ENCODE results near the gene DCHS1. TPM values are rescaled to one million over a fixed set of nuclear protein-coding genes. Genes with fewer than 3 reads are reported as not detected.
A peak's percentile ranks its signal among the peaks of the same experiment; 100 is the strongest.

DCHS1 gene
- total RNA-seq, 1 donor from 2014 or later: 156 TPM

GRCh38 chr11:6619004-6619745 lies 36.4 kb downstream of the DCHS1 start, which contains the start of gene TPP1:
Gene TPP1 (minus strand): TSS chr11:6619422. CDS start chr11:6619400, 22 bp downstream.
- Mint-ChIP-seq H3K9me3 (ENCODE audit: unreplicated experiment) (no peaks in the 10 kb centered on the region), H3K27ac (ENCODE audit: unreplicated experiment) (no peak within 1 kb of the TSS), H3K4me1 (ENCODE audit: unreplicated experiment) (no peaks in the 10 kb centered on the region), H3K4me3 (ENCODE audit: unreplicated experiment) (no peak within 1 kb of the TSS), H3K27me3 (ENCODE audit: unreplicated experiment) (peaks cover 6% of the 10 kb centered on the region), H3K36me3 (ENCODE audit: low read depth, unreplicated experiment) (peaks cover 15% of the 10 kb centered on the region)
- no peak for TF ChIP-seq CTCF (IDR thresholded peaks at IDR 0.05; ENCODE audit: unreplicated experiment)
- DNase-seq (ENCODE audit: low spot score): peak; percentile 83

GRCh38 chr11:6618117-6619003 lies 37.2 kb downstream of the DCHS1 start:
- H3K36me3 Mint-ChIP-seq (ENCODE audit: low read depth, unreplicated experiment): peaks cover 13% of the 10 kb centered on the region
- no peaks in the 10 kb centered on the region for H3K9me3 Mint-ChIP-seq (ENCODE audit: unreplicated experiment)
- peaks cover 6% of the 10 kb centered on the region for H3K27me3 Mint-ChIP-seq (ENCODE audit: unreplicated experiment)
- peak overlapping the region; percentile 40 for H3K27ac Mint-ChIP-seq (ENCODE audit: unreplicated experiment)
- no peak for DNase-seq (ENCODE audit: low spot score)
- TF ChIP-seq CTCF (IDR thresholded peaks at IDR 0.05; ENCODE audit: unreplicated experiment): no peak
- no peaks in the 10 kb centered on the region for H3K4me1 Mint-ChIP-seq (ENCODE audit: unreplicated experiment)
- H3K4me3 Mint-ChIP-seq (ENCODE audit: unreplicated experiment): no peak overlapping the region

- no peak overlapping the region for H3K4me3 Mint-ChIP-seq (ENCODE audit: unreplicated experiment)
- DNase-seq (ENCODE audit: low spot score): no peak
- TF ChIP-seq CTCF (IDR thresholded peaks at IDR 0.05; ENCODE audit: unreplicated experiment): no peak
- H3K27ac Mint-ChIP-seq (ENCODE audit: unreplicated experiment): no peak overlapping the region
- peaks cover 6% of the 10 kb centered on the region for H3K27me3 Mint-ChIP-seq (ENCODE audit: unreplicated experiment)
- no peaks in the 10 kb centered on the region for H3K9me3 Mint-ChIP-seq (ENCODE audit: unreplicated experiment)
- H3K36me3 Mint-ChIP-seq (ENCODE audit: low read depth, unreplicated experiment): peaks cover 13% of the 10 kb centered on the region
- H3K4me1 Mint-ChIP-seq (ENCODE audit: unreplicated experiment): no peaks in the 10 kb centered on the region
Measured at GRCh38 chr11:6617315-6617781, 38.3 kb downstream of the DCHS1 start.

GRCh38 chr11:6616596-6617250 lies 38.9 kb downstream of the DCHS1 start:
- no peak for TF ChIP-seq CTCF (IDR thresholded peaks at IDR 0.05; ENCODE audit: unreplicated experiment)
- DNase-seq (ENCODE audit: low spot score): no peak
- H3K9me3 Mint-ChIP-seq (ENCODE audit: unreplicated experiment): no peaks in the 10 kb centered on the region
- H3K4me3 Mint-ChIP-seq (ENCODE audit: unreplicated experiment): no peak overlapping the region
- H3K27me3 Mint-ChIP-seq (ENCODE audit: unreplicated experiment): peaks cover 5% of the 10 kb centered on the region
- H3K36me3 Mint-ChIP-seq (ENCODE audit: low read depth, unreplicated experiment): peaks cover 13% of the 10 kb centered on the region
- no peak overlapping the region for H3K27ac Mint-ChIP-seq (ENCODE audit: unreplicated experiment)
- no peaks in the 10 kb centered on the region for H3K4me1 Mint-ChIP-seq (ENCODE audit: unreplicated experiment)

All from endothelial cell (in vitro differentiated cells).